IMR-90 (cell line): ENCODE measurements around the gene CCL14. TPM values are rescaled to one million over a fixed set of nuclear protein-coding genes. Genes with fewer than 3 reads are reported as not detected.

Experiments
- ATAC-seq: fragments of 200-7000 bp; cut with Tn5 transposase; 2 replicates; pipeline ENCODE4 v1.9.1; 2020; ENCODE audit warnings: low read depth, mild to moderate bottlenecking, moderate library complexity
- BruUV-seq: library from RNA; stranded (reverse); fragments of 400-500 nt; replicated peaks from 2 replicates; lab custom pipeline; 2021; lab: Mats Ljungman, UMichigan
- CTCF ChIA-PET: fragments of 300-600 bp; formaldehyde crosslinking; extraction: SDS; loops from one replicate; lab custom pipeline; 2021; ENCODE audit warnings: antibody characterized with exemption; lab: Yijun Ruan, JAX
- POLR2A ChIA-PET: fragments of 300-600 bp; sonication (Branson Sonifier 250); formaldehyde crosslinking; loops from one replicate; lab custom pipeline; 2022; ENCODE audit warnings: antibody characterized with exemption; ENCODE audit not compliant: unreplicated experiment; lab: Charles Lee
- DNase-seq: peaks from one replicate; pipeline ENCODE4 v3.0.0; 2013
- H2AFZ ChIP-seq: replicated peaks from 2 replicates; pipeline ENCODE3; 2013; ENCODE audit warnings: low read length, mild to moderate bottlenecking; ENCODE audit not compliant: poor library complexity
- H2AK5ac ChIP-seq: 2 replicates; pipeline ENCODE4 v1.6.1; 2013; ENCODE audit warnings: low read depth, low read length, inconsistent platforms
- H2AK9ac ChIP-seq: replicated peaks from 2 replicates; pipeline ENCODE3; 2013; ENCODE audit warnings: mild to moderate bottlenecking, low read depth, low read length, moderate library complexity; ENCODE audit not compliant: poor library complexity
- H2BK120ac ChIP-seq: 2 replicates; pipeline ENCODE4 v1.6.1; 2013; ENCODE audit warnings: low read depth, low read length, inconsistent platforms
- H2BK15ac ChIP-seq: 3 replicates; pipeline ENCODE4 v1.6.1; 2013; ENCODE audit warnings: low read depth, low read length, inconsistent platforms
- H2BK20ac ChIP-seq: 2 replicates; pipeline ENCODE4 v1.6.1; 2013; ENCODE audit warnings: low read depth, mild to moderate bottlenecking, inconsistent platforms, low read length, moderate library complexity
- H2BK5ac ChIP-seq: 2 replicates; pipeline ENCODE4 v1.6.1; 2013; ENCODE audit warnings: mild to moderate bottlenecking, low read depth, low read length, inconsistent platforms; ENCODE audit not compliant: poor library complexity, severe bottlenecking
- H3K14ac ChIP-seq: replicated peaks from 2 replicates; pipeline ENCODE4 v1.6.1; 2013; ENCODE audit warnings: low read depth, low read length, inconsistent platforms
- H3K18ac ChIP-seq: 2 replicates; pipeline ENCODE4 v1.6.1; 2013; ENCODE audit warnings: low read depth, low read length, control low read depth
- H3K23ac ChIP-seq: 2 replicates; pipeline ENCODE4 v1.6.1; 2013; ENCODE audit warnings: low read depth, low read length, inconsistent platforms
- H3K27ac ChIP-seq: 2 replicates; pipeline ENCODE4 v1.5.1; 2013; ENCODE audit warnings: mild to moderate bottlenecking, control low read depth, low read length; ENCODE audit not compliant: insufficient read depth
- H3K27me3 ChIP-seq: 2 replicates; pipeline ENCODE4 v1.6.1; 2013; ENCODE audit warnings: low read length; ENCODE audit not compliant: control insufficient read depth, insufficient read depth
- H3K36me3 ChIP-seq: 2 replicates; pipeline ENCODE4 v1.6.1; 2013; ENCODE audit warnings: low read length, mixed read lengths; ENCODE audit not compliant: control insufficient read depth, insufficient read depth
- H3K4ac ChIP-seq: 2 replicates; pipeline ENCODE4 v1.6.1; 2013; ENCODE audit warnings: low read depth, low read length, inconsistent platforms
- H3K4me1 ChIP-seq: 2 replicates; pipeline ENCODE4 v1.6.1; 2013; ENCODE audit warnings: low read length, mixed read lengths; ENCODE audit not compliant: control insufficient read depth, insufficient read depth
- H3K4me2 ChIP-seq: 2 replicates; pipeline ENCODE4 v1.6.1; 2013; ENCODE audit warnings: low read depth, mild to moderate bottlenecking, control low read depth, low read length, moderate library complexity
- H3K4me3 ChIP-seq: 2 replicates; pipeline ENCODE4 v1.5.1; 2013; ENCODE audit warnings: low read depth, mild to moderate bottlenecking, control low read depth, low read length, moderate library complexity; ENCODE audit not compliant: insufficient read depth
- H3K56ac ChIP-seq: 2 replicates; pipeline ENCODE4 v1.6.1; 2013; ENCODE audit warnings: low read length, inconsistent platforms; ENCODE audit not compliant: insufficient read depth; ENCODE audit errors: extremely low read depth
- H3K79me1 ChIP-seq, 2 experiments: 2 replicates each; pipeline ENCODE4 v1.6.1; 2013; ENCODE audit warnings: low read length in 2 of 2, inconsistent platforms in 1 of 2, low read depth in 1 of 2
- H3K9ac ChIP-seq: 2 replicates; pipeline ENCODE4 v1.6.1; 2013; ENCODE audit warnings: low read depth, low read length, control low read depth
- H3K9me1 ChIP-seq: 2 replicates; pipeline ENCODE4 v1.6.1; 2013; ENCODE audit warnings: low read length, inconsistent platforms; ENCODE audit not compliant: insufficient read depth
- H3K9me3 ChIP-seq: 2 replicates; pipeline ENCODE4 v1.6.1; 2013; ENCODE audit warnings: low read length; ENCODE audit not compliant: control insufficient read depth, insufficient read depth
- H4K20me1 ChIP-seq: 2 replicates; pipeline ENCODE4 v1.6.1; 2013; ENCODE audit warnings: low read length, inconsistent platforms; ENCODE audit not compliant: insufficient read depth
- H4K5ac ChIP-seq: 2 replicates; pipeline ENCODE4 v1.6.1; 2013; ENCODE audit warnings: mild to moderate bottlenecking, low read depth, low read length, control low read depth
- H4K8ac ChIP-seq, 2 experiments: 2 replicates each; pipeline ENCODE4 v1.6.1; 2013; ENCODE audit warnings: low read depth in 2 of 2, low read length in 2 of 2, control low read depth in 1 of 2, inconsistent platforms in 1 of 2
- H4K91ac ChIP-seq: 2 replicates; pipeline ENCODE4 v1.6.1; 2013; ENCODE audit warnings: low read depth, low read length, inconsistent platforms; ENCODE audit not compliant: insufficient read depth
- BHLHE40 ChIP-seq: fragments of 150-350 bp; IDR thresholded peaks from 2 replicates; pipeline ENCODE4 v1.6.1; 2016; ENCODE audit warnings: mild to moderate bottlenecking, low read depth, low read length
- CEBPB ChIP-seq: IDR thresholded peaks from 2 replicates; pipeline ENCODE4 v1.6.1; 2012; ENCODE audit warnings: low read depth, low read length, improper control_type of control experiment
- CHD1 ChIP-seq: IDR thresholded peaks from 2 replicates; pipeline ENCODE4 v1.6.1; 2012; ENCODE audit warnings: low read depth, low read length, improper control_type of control experiment
- CTCF ChIP-seq: conservative IDR thresholded peaks from 2 replicates; pipeline ENCODE4 v1.5.1; 2012; ENCODE audit warnings: mild to moderate bottlenecking, low read depth, low read length, improper control_type of control experiment
- FOS ChIP-seq: fragments of 150-350 bp; IDR thresholded peaks from 2 replicates; pipeline ENCODE4 v1.6.1; 2016; ENCODE audit warnings: low read depth, low read length
- MAFK ChIP-seq: IDR thresholded peaks from 2 replicates; pipeline ENCODE4 v1.6.1; 2012; ENCODE audit warnings: low read depth, low read length, improper control_type of control experiment
- MAZ ChIP-seq: IDR thresholded peaks from 2 replicates; pipeline ENCODE4 v1.6.1; 2012; ENCODE audit warnings: low read depth, mild to moderate bottlenecking, low read length, improper control_type of control experiment, moderate library complexity, borderline replicate concordance
- MXI1 ChIP-seq: IDR thresholded peaks from 2 replicates; pipeline ENCODE4 v1.6.1; 2012; ENCODE audit warnings: low read depth, mild to moderate bottlenecking, low read length, moderate library complexity, borderline replicate concordance
- NFE2L2 ChIP-seq: fragments of 150-350 bp; IDR thresholded peaks from 2 replicates; pipeline ENCODE4 v1.6.1; 2016; ENCODE audit warnings: low read depth, mild to moderate bottlenecking, low read length
- POLR2A ChIP-seq: IDR thresholded peaks from 2 replicates; pipeline ENCODE4 v1.6.1; 2012; ENCODE audit warnings: mild to moderate bottlenecking, low read depth, low read length
- RAD21 ChIP-seq: IDR thresholded peaks from 2 replicates; pipeline ENCODE4 v1.6.1; 2012; ENCODE audit warnings: low read length, improper control_type of control experiment
- RCOR1 ChIP-seq: IDR thresholded peaks from 2 replicates; pipeline ENCODE4 v1.6.1; 2012; ENCODE audit warnings: mild to moderate bottlenecking, low read length, improper control_type of control experiment; ENCODE audit not compliant: insufficient replicate concordance
- RFX5 ChIP-seq: IDR thresholded peaks from 2 replicates; pipeline ENCODE4 v1.8.0; 2012; ENCODE audit warnings: low read depth, mild to moderate bottlenecking, low read length, moderate library complexity
- SMC3 ChIP-seq: fragments of 150-350 bp; IDR thresholded peaks from 2 replicates; pipeline ENCODE4 v1.6.1; 2016; ENCODE audit warnings: low read depth, mild to moderate bottlenecking, antibody characterized with exemption, low read length, moderate library complexity
- USF2 ChIP-seq: fragments of 150-350 bp; IDR thresholded peaks from 2 replicates; pipeline ENCODE4 v1.6.1; 2017; ENCODE audit warnings: mild to moderate bottlenecking, antibody characterized with exemption, low read length, low read depth
- WGBS, 2 experiments: methylation state at CpG; one replicate each; pipeline versions ENCODE4 v1.1.5 to v1.1.7; 2013; ENCODE audit warnings: missing lambda C conversion rate in 2 of 2; ENCODE audit not compliant: insufficient read length in 1 of 2; ENCODE audit errors: extremely low coverage in 2 of 2; 5-methylcytosine and 5-hydroxymethylcytosine counted together
- dilution Hi-C: fragments of 300-500 bp; cut with HindIII; formaldehyde crosslinking; loops from one replicate; pipeline ENCODE4 v1.14.3; 2018; ENCODE audit warnings: low sequenced_read_pairs; ENCODE audit not compliant: unreplicated experiment
- in situ Hi-C: fragments of 300-500 bp; cut with MboI; formaldehyde crosslinking; loops from 3 replicates; pipeline ENCODE4 v1.14.3; 2019; ENCODE audit warnings: low sequenced_read_pairs, inconsistent platforms, mixed read lengths
- intact Hi-C: fragments of 100-400 bp; cut with micrococcal nuclease; formaldehyde crosslinking; loops from 2 replicates; pipeline ENCODE4 v1.10.0; 2022
- polyA plus RNA-seq, 3 experiments: library from polyadenylated mRNA; depleted of rRNA; stranded (reverse); fragments of >200 nt; gene quantifications; 2 replicates each; pipeline ENCODE4 v1.2.3, GENCODE V29; 2012; ENCODE audit warnings: low replicate concordance in 1 of 3
- total RNA-seq: library from RNA; depleted of rRNA; stranded (reverse); fragments of >200 nt; gene quantifications from 2 replicates; pipeline ENCODE4 v1.2.3, GENCODE V29; 2012
- TF ChIP-seq, protein P1 (sequence below): fragments of 150-350 bp; IDR thresholded peaks from 2 replicates; pipeline ENCODE4 v1.6.1; 2016; ENCODE audit warnings: low read depth, mild to moderate bottlenecking, low read length, moderate library complexity, borderline replicate concordance

Gene CCL14
- total and polyA plus RNA-seq, 2 of the 4 experiments (the other 2 are of a cell fraction): not detected

GRCh38 chr17:36027761-36028160 lies 41.2 kb upstream of the CCL14 start:
- in situ Hi-C loops (no loop called here), dilution Hi-C loops (no loop called here), intact Hi-C loops (no loop called here)
- WGBS, 2 experiments: 0% methylated on average over 1 of the region's 4 CpGs; no CpG with 5 or more reads in 1 of the 2 experiments
- no peak overlapping the region for H3K4ac ChIP-seq
- H2AK9ac ChIP-seq: no peak overlapping the region
- H3K4me3 ChIP-seq: no peak overlapping the region
- no peak overlapping the region for H2BK120ac ChIP-seq
- H2BK5ac ChIP-seq: no peak overlapping the region
- H3K4me2 ChIP-seq: no peak overlapping the region
- no peak overlapping the region for H3K27ac ChIP-seq
- no peaks in the 10 kb centered on the region for H3K9me3 ChIP-seq
- H4K8ac ChIP-seq: no peak overlapping the region
- ChIA-PET CTCF (no interaction called here), POLR2A (no interaction called here)
- no peaks in the 10 kb centered on the region for H3K9me1 ChIP-seq
- BruUV-seq: no TSS peak
- no peak overlapping the region for H2BK20ac ChIP-seq
- no peak overlapping the region for H3K18ac ChIP-seq
- H3K56ac ChIP-seq: no peak overlapping the region
- H2BK15ac ChIP-seq: no peak overlapping the region
- ATAC-seq (no peak), DNase-seq (no peak)
- no peaks in the 10 kb centered on the region for H3K4me1 ChIP-seq
- H2AK5ac ChIP-seq: no peak overlapping the region
- H3K23ac ChIP-seq: no peak overlapping the region
- no peak overlapping the region for H3K9ac ChIP-seq
- no peak overlapping the region for H4K91ac ChIP-seq
- H3K27me3 ChIP-seq: no peaks in the 10 kb centered on the region
- TF ChIP-seq CHD1 (no peak), BHLHE40 (no peak), FOS (no peak), MXI1 (no peak), RFX5 (no peak), MAZ (no peak), POLR2A (no peak), SMC3 (no peak), CEBPB (no peak), USF2 (no peak), RAD21 (no peak), CTCF (no peak), NFE2L2 (no peak), RCOR1 (no peak), MAFK (no peak)
- TF ChIP-seq, protein P1, sequence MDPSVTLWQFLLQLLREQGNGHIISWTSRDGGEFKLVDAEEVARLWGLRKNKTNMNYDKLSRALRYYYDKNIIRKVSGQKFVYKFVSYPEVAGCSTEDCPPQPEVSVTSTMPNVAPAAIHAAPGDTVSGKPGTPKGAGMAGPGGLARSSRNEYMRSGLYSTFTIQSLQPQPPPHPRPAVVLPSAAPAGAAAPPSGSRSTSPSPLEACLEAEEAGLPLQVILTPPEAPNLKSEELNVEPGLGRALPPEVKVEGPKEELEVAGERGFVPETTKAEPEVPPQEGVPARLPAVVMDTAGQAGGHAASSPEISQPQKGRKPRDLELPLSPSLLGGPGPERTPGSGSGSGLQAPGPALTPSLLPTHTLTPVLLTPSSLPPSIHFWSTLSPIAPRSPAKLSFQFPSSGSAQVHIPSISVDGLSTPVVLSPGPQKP: no peak
- H2AFZ ChIP-seq: no peak overlapping the region
- no peak overlapping the region for H3K14ac ChIP-seq
- no peak overlapping the region for H4K5ac ChIP-seq
- no peaks in the 10 kb centered on the region for H3K36me3 ChIP-seq
- H3K79me1 ChIP-seq: no peaks in the 10 kb centered on the region
- H4K20me1 ChIP-seq: no peaks in the 10 kb centered on the region
